Stimulated activated naive CD8-positive, alpha-beta T cell treated with anti-CD3 and anti-CD28 coated beads, Interleukin-15, Interleukin-2, amounts not matched to agents 100 U/mL and 50 U/mL, for 24 hours (primary cell): ENCODE measurements around the gene TMEM240.

Source experiments
- ATAC-seq: fragments of 150-1000 bp; cut with Tn5 transposase; one replicate; pipeline ENCODE4 v1.10.0; 2021
- DNase-seq: peaks from one replicate; pipeline ENCODE4 v3.0.0; 2021

TMEM240 gene

GRCh38 chr1:1540090-1540817 lies at the start of gene TMEM240:
TMEM240 (minus strand) TSS chr1:1540624; CDS start chr1:1540346, 278 bp downstream.
- peak; percentile 31 for ATAC-seq
- peak; percentile 65 for DNase-seq

- no peak for DNase-seq
- ATAC-seq: peak; percentile 23
Observed at GRCh38 chr1:1583347-1584010, 43.1 kb upstream of the TMEM240 start.

- no peak for DNase-seq
- ATAC-seq: no peak
Observed at GRCh38 chr1:1582585-1583346, 42.3 kb upstream of the TMEM240 start.

GRCh38 chr1:1578371-1578940 lies 38.0 kb upstream of the TMEM240 start:
- DNase-seq: no peak

GRCh38 chr1:1577367-1578011 lies 37.1 kb upstream of the TMEM240 start:
- ATAC-seq (no peak), DNase-seq (no peak)

More at GRCh38 chr1:1578371-1578940, 38.0 kb upstream of the TMEM240 start:
- ATAC-seq: no peak

- peak; percentile 96 for DNase-seq
- ATAC-seq: peak; percentile 92
Observed at GRCh38 chr1:1574721-1575537, 34.5 kb upstream of the TMEM240 start, which contains the start of gene SSU72. SSU72 (minus strand) TSS chr1:1574863; CDS start chr1:1574557, 306 bp downstream.

- DNase-seq (peak; percentile 74), ATAC-seq (peak; percentile 70)
Observed at GRCh38 chr1:1573843-1574720, 33.7 kb upstream of the TMEM240 start.

- DNase-seq (no peak), ATAC-seq (no peak)
Observed at GRCh38 chr1:1569341-1569740, 28.9 kb upstream of the TMEM240 start.

- ATAC-seq (no peak), DNase-seq (no peak)
Observed at GRCh38 chr1:1567891-1568291, 27.5 kb upstream of the TMEM240 start.

GRCh38 chr1:1567152-1567875 lies 26.9 kb upstream of the TMEM240 start:
- DNase-seq (no peak), ATAC-seq (no peak)

- DNase-seq (no peak), ATAC-seq (no peak)
Observed at GRCh38 chr1:1565340-1565739, 24.9 kb upstream of the TMEM240 start.

GRCh38 chr1:1564268-1564667 lies 23.8 kb upstream of the TMEM240 start:
- ATAC-seq: no peak
- DNase-seq: no peak

GRCh38 chr1:1563688-1564087 lies 23.3 kb upstream of the TMEM240 start:
- ATAC-seq (no peak), DNase-seq (no peak)

- DNase-seq: no peak
- no peak for ATAC-seq
Observed at GRCh38 chr1:1562556-1563195, 22.3 kb upstream of the TMEM240 start.

- no peak for DNase-seq
- ATAC-seq: no peak
Observed at GRCh38 chr1:1561801-1562470, 21.5 kb upstream of the TMEM240 start.

- ATAC-seq (no peak), DNase-seq (no peak)
Observed at GRCh38 chr1:1560178-1560577, 19.8 kb upstream of the TMEM240 start.

- ATAC-seq (no peak), DNase-seq (no peak)
Observed at GRCh38 chr1:1559066-1559465, 18.6 kb upstream of the TMEM240 start.

- ATAC-seq: no peak
- DNase-seq: no peak
Observed at GRCh38 chr1:1558591-1558990, 18.2 kb upstream of the TMEM240 start.
